Astrocyte of the cerebellum (primary cell): ENCODE measurements around the gene SPRR1A.

Experiments used
- DNase-seq: peaks from one replicate; pipeline ENCODE4 v3.0.0-alpha.2; 2011; ENCODE audit warnings: low read depth
- H3K4me3 ChIP-seq: 2 replicates; pipeline ENCODE4 v1.5.1; 2011; ENCODE audit warnings: mild to moderate bottlenecking, low read depth, low read length, moderate library complexity
- in situ Hi-C: cut with HindIII; loops from 2 replicates; pipeline ENCODE4 v1.10.0; 2017; ENCODE audit warnings: low sequenced_read_pairs
- TF ChIP-seq, protein P1 (sequence below): IDR thresholded peaks from 2 replicates; pipeline ENCODE4 v1.5.1; 2012; ENCODE audit warnings: low read length, low read depth, moderate library complexity, mild to moderate bottlenecking; ENCODE audit errors: missing control alignments

The SPRR1A gene

GRCh38 chr1:153035211-153035610, 51.3 kb downstream of the SPRR1A start:
- H3K4me3 ChIP-seq, result no peak overlapping the region
- in situ Hi-C loops, result no loop called here
- DNase-seq, result no peak
- TF ChIP-seq, protein P1, sequence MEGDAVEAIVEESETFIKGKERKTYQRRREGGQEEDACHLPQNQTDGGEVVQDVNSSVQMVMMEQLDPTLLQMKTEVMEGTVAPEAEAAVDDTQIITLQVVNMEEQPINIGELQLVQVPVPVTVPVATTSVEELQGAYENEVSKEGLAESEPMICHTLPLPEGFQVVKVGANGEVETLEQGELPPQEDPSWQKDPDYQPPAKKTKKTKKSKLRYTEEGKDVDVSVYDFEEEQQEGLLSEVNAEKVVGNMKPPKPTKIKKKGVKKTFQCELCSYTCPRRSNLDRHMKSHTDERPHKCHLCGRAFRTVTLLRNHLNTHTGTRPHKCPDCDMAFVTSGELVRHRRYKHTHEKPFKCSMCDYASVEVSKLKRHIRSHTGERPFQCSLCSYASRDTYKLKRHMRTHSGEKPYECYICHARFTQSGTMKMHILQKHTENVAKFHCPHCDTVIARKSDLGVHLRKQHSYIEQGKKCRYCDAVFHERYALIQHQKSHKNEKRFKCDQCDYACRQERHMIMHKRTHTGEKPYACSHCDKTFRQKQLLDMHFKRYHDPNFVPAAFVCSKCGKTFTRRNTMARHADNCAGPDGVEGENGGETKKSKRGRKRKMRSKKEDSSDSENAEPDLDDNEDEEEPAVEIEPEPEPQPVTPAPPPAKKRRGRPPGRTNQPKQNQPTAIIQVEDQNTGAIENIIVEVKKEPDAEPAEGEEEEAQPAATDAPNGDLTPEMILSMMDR, result no peak
